ENCODE measurements around the gene ZIC2. TPM values are rescaled to one million over a fixed set of nuclear protein-coding genes. Genes with fewer than 3 reads are reported as not detected.
A peak's percentile ranks its signal among the peaks of the same experiment; 100 is the strongest.

The ZIC2 gene
- total RNA-seq, 1 experiment from 2014 or later, result 426 TPM

GRCh38 chr13:99959127-99959539 lies 22.5 kb upstream of the ZIC2 start:
- Histone ChIP-seq H3K9ac (ENCODE audit: extremely low read depth, insufficient read length, low read length) (peak overlapping the region; percentile 6), H3K23me2 (ENCODE audit: insufficient read length, low read depth, low read length, poor library complexity, severe bottlenecking) (peaks cover 42% of the 10 kb centered on the region), H3K4me2 (ENCODE audit: insufficient read depth, insufficient read length, low read length) (peak overlapping the region; percentile 87), H3K4ac (ENCODE audit: low read depth, low read length) (no peak overlapping the region), H2AFZ (ENCODE audit: low read length) (no peak overlapping the region), H4K5ac (ENCODE audit: insufficient read length, low read depth, low read length) (no peak overlapping the region), H3K27me3 (ENCODE audit: insufficient read depth, low read length) (peaks cover 34% of the 10 kb centered on the region; the same call in 1 of the 2 replicates), H4K8ac (replicated peaks; ENCODE audit: insufficient read length, low read depth, low read length) (no peak overlapping the region), H3K79me2 (ENCODE audit: insufficient read depth, low read length) (no peaks in the 10 kb centered on the region), H2AK5ac (ENCODE audit: insufficient read length, low read length) (no peak overlapping the region), H2BK15ac (ENCODE audit: low read depth, low read length) (no peak overlapping the region), H2BK120ac (ENCODE audit: low read depth, low read length, poor library complexity, severe bottlenecking) (no peak overlapping the region), H3K23ac (ENCODE audit: insufficient read length, low read depth, low read length) (no peak overlapping the region), H3K18ac (ENCODE audit: insufficient read length, low read depth, low read length) (no peak overlapping the region), H3K56ac (ENCODE audit: insufficient read length, low read depth, low read length) (no peak overlapping the region), H3K79me1 (ENCODE audit: insufficient read depth, low read depth, low read length, poor library complexity, severe bottlenecking) (no peaks in the 10 kb centered on the region), H2BK20ac (ENCODE audit: low read depth, low read length, poor library complexity, severe bottlenecking) (no peak overlapping the region), H4K20me1 (ENCODE audit: control insufficient read depth, insufficient read depth, insufficient read length) (no peaks in the 10 kb centered on the region), H3K14ac (ENCODE audit: insufficient read depth, low read length) (no peak overlapping the region), H3K27ac (ENCODE audit: insufficient read length, low read depth, low read length) (no peak overlapping the region), H3K9me3 (ENCODE audit: control insufficient read depth, low read depth, low read length) (no peaks in the 10 kb centered on the region), H2BK5ac (ENCODE audit: insufficient read length, low read length) (no peak overlapping the region), H3T11ph (ENCODE audit: low read length) (no peak overlapping the region), H2BK12ac (ENCODE audit: insufficient read length, low read depth, low read length) (no peak overlapping the region), H3K4me1 (ENCODE audit: insufficient read depth, low read length) (peaks cover 4% of the 10 kb centered on the region; the same call in 1 of the 2 replicates), H4K91ac (ENCODE audit: insufficient read length, low read depth, low read length) (no peak overlapping the region)
- Mint-ChIP-seq H3K27me3 (ENCODE audit: low read depth) (peaks cover 80% of the 10 kb centered on the region), H3K4me3 (peak overlapping the region; percentile 73 to 89), H3K36me3 (ENCODE audit: insufficient read depth in 1 of 3, low read depth in 3 of 3) (peaks cover 5 to 7% (median 6%) of the 10 kb centered on the region in 3 experiments), H3K27ac (no peak overlapping the region), H3K9me3 (no peaks in the 10 kb centered on the region), H3K4me1 (peaks cover 66 to 69% of the 10 kb centered on the region in 2 experiments)
- no peak for TF ChIP-seq CTCF (conservative IDR thresholded peaks at IDR 0.05)
- no CpG with 5 or more reads among the region's 10 CpGs for WGBS (ENCODE audit: extremely low coverage, insufficient read length, low lambda C conversion rate)
- DNase-seq, result no peak

All from H9 (cell line).